Activated CD4-positive, alpha-beta memory T cell treated with anti-CD3 and anti-CD28 coated beads, Interleukin-2, amount 10 ng/mL, durations not matched to agents 7 days and 5 days (primary cell): Measurements from ENCODE around the gene ZNF25. TPM values are rescaled to one million over a fixed set of nuclear protein-coding genes. Genes with fewer than 3 reads are reported as not detected.
"Not testable (repeated sequence)": the region's sequence is repeated elsewhere in the genome, so short reads cannot be mapped to it uniquely, and the experiment has no call there.

Experiments
- CTCF ChIA-PET: fragments of 350-600 bp; sonication (Branson Sonifier 250); formaldehyde crosslinking; loops from one replicate; lab custom pipeline; 2021; ENCODE audit warnings: antibody characterized with exemption, inconsistent platforms; lab: Charles Lee
- POLR2A ChIA-PET: fragments of 350-600 bp; sonication (Branson Sonifier 250); formaldehyde crosslinking; loops from one replicate; lab custom pipeline; 2021; ENCODE audit warnings: antibody characterized with exemption; lab: Charles Lee
- DNase-seq: peaks from one replicate; pipeline ENCODE4 v3.0.0-alpha.2; 2020
- H3K27ac Mint-ChIP-seq: one replicate; pipeline ENCODE4 v1.8.0; 2021; ENCODE audit warnings: mild to moderate bottlenecking, mixed read lengths
- H3K27me3 Mint-ChIP-seq: one replicate; pipeline ENCODE4 v1.8.0; 2021; ENCODE audit warnings: mixed read lengths
- H3K36me3 Mint-ChIP-seq: one replicate; pipeline ENCODE4 v1.8.0; 2021; ENCODE audit warnings: low read depth, mixed read lengths
- H3K4me1 Mint-ChIP-seq: one replicate; pipeline ENCODE4 v1.8.0; 2021; ENCODE audit warnings: mixed read lengths
- H3K4me3 Mint-ChIP-seq: one replicate; pipeline ENCODE4 v1.8.0; 2021; ENCODE audit warnings: mild to moderate bottlenecking, mixed read lengths
- H3K9me3 Mint-ChIP-seq: one replicate; pipeline ENCODE4 v1.8.0; 2021; ENCODE audit warnings: mixed read lengths
- total RNA-seq, 2 experiments: library from RNA; stranded (reverse); gene quantifications; one replicate each; pipeline ENCODE4 v1.2.3, GENCODE V29; 2021

ZNF25 gene
- total RNA-seq, 2 experiments from 2014 or later = 7.0 TPM

DNA sequence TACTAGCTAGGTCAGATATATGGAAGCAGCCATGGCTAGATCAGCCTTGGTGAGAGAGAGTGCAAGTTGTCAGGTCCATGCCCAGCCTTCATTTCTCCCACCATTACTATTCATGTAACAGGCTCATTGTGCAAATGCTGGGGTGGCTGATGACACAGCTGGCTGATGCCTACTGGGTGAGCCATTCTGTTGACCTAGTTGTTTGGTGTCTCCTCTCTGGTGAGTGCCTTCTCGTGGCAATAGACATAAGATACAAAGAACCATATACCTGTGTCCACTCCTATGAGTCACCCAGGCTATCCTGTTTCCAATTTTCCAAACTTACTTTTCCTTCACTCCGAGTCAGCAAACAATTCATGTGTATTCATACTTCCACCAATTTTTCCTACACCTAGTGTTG lies 46.0 kb downstream of the ZNF25 start:
- H3K27me3 Mint-ChIP-seq = no peaks in the 10 kb centered on the region
- CTCF ChIA-PET = no interaction called here
- no peaks in the 10 kb centered on the region for H3K36me3 Mint-ChIP-seq
- H3K4me3 Mint-ChIP-seq = no peak overlapping the region
- POLR2A ChIA-PET = interaction anchor here (0.5 kb wide), 1 partner anchor 106 kb away, joined by 3 read pairs; no protein-coding TSS in a partner anchor
- no peaks in the 10 kb centered on the region for H3K4me1 Mint-ChIP-seq
- H3K27ac Mint-ChIP-seq = no peak overlapping the region
- no peak for DNase-seq
- H3K9me3 Mint-ChIP-seq = peaks cover 3% of the 10 kb centered on the region

DNA sequence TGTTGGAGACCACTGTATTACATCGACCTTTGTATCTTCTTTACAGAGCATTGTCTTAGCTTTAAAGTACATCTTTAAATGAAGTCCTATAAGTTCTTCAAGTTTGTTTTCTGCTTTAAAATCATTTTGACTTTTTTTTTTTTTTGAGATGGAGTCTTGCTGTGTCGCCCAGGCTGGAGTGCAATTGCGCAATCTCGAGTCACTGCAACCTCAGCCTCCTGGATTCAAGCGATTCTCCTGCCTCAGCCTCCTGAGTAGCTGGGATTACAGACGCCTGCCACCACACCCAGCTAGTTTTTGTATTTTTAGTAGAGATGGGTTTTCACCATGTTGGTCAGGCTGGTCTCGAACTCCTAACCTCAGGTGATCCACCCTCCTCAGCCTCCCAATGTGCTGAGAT lies 68.3 kb downstream of the ZNF25 start:
- H3K36me3 Mint-ChIP-seq = not testable (repeated sequence)

DNA sequence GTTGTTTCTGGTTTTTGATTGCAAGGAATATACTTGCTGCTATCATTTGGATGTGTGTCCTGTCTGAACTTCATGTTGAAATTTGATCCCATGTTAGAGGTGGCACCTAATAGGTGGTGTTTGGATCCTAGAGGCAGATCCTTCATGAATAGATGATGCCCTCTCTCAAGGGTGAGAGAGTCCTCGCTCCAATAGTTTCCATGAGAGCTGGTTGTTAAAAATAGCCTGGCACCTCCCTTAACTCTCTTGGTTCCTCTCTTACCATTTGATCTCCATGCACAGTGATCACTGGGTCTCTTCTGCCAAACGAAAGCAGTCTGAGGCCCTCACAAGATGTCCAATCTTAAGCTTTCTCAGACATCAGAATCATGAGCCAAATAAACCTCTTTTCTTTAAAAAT lies 70.1 kb downstream of the ZNF25 start:
- H3K27me3 Mint-ChIP-seq = no peaks in the 10 kb centered on the region
- peaks cover 14% of the 10 kb centered on the region for H3K9me3 Mint-ChIP-seq
- CTCF ChIA-PET = no interaction called here
- H3K4me3 Mint-ChIP-seq = no peak overlapping the region
- no peaks in the 10 kb centered on the region for H3K36me3 Mint-ChIP-seq
- H3K27ac Mint-ChIP-seq = no peak overlapping the region
- DNase-seq = no peak
- H3K4me1 Mint-ChIP-seq = no peaks in the 10 kb centered on the region
- POLR2A ChIA-PET = no interaction called here

More for the DNA sequence above, 68.3 kb downstream of the ZNF25 start:
- CTCF ChIA-PET = interaction anchor here (0.7 kb wide), 1 partner anchor 43 kb away, joined by 4 read pairs; no protein-coding TSS in a partner anchor
- peaks cover 14% of the 10 kb centered on the region for H3K9me3 Mint-ChIP-seq
- H3K27ac Mint-ChIP-seq, POLR2A ChIA-PET, H3K4me3 Mint-ChIP-seq, DNase-seq, H3K27me3 Mint-ChIP-seq, H3K4me1 Mint-ChIP-seq: not testable (repeated sequence)

Other genes with a start within 250 kb of the ZNF25 start
- 1 to 10 TPM; 8.1 to 9.1 TPM for gene ZNF248, start 119.0 kb downstream of the ZNF25 start, total RNA-seq
- gene ZNF33A, start 34.0 kb upstream of the ZNF25 start, total RNA-seq = 10 to 100 TPM; 31.6 to 31.7 TPM
- 10 to 100 TPM; 17.9 to 19.6 TPM for gene ZNF37A, start 117.7 kb upstream of the ZNF25 start, total RNA-seq